Epithelial cell of proximal tubule (primary cell): Measurements from ENCODE around the gene PRKN. TPM values are rescaled to one million over a fixed set of nuclear protein-coding genes. Genes with fewer than 3 reads are reported as not detected.
"Not testable (repeated sequence)": the region's sequence is repeated elsewhere in the genome, so short reads cannot be mapped to it uniquely, and the experiment has no call there.

Source experiments
- DNase-seq: peaks from one replicate; pipeline ENCODE4 v3.0.0-alpha.2; 2011; ENCODE audit warnings: low read depth
- H3K4me3 ChIP-seq: 2 replicates; pipeline ENCODE4 v1.5.1; 2011; ENCODE audit warnings: low read depth, mild to moderate bottlenecking, low read length
- total RNA-seq: library from RNA; depleted of rRNA; stranded (reverse); fragments of >200 nt; gene quantifications from 2 replicates; pipeline ENCODE4 v1.2.3, GENCODE V29; 2015
- TF ChIP-seq, protein P1 (sequence below): conservative IDR thresholded peaks from 2 replicates; pipeline ENCODE4 v1.5.1; 2012; ENCODE audit warnings: low read depth, mild to moderate bottlenecking, low read length

Gene PRKN
- total RNA-seq, 1 donor from 2014 or later = 0.58 TPM

DNA sequence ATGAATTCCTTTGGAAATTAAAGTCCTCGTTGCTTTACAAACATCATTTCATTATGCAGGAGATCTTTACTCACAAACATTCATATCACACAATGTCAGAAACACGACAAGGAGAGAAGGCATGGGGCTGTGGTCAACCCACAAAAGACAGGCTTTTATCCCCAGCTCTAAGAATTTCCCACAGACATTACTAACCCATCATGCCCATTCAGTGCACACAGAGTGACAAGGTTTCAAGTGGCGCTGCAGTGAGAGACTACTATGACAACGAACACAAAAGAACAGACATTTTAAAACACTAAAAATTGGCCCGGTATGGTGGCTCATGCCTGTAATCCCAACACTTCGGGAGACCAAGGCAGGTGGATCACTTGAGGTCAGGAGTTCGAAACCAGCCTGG, 873.9 kb downstream of the PRKN start:
- no peak for DNase-seq
- TF ChIP-seq, protein P1, sequence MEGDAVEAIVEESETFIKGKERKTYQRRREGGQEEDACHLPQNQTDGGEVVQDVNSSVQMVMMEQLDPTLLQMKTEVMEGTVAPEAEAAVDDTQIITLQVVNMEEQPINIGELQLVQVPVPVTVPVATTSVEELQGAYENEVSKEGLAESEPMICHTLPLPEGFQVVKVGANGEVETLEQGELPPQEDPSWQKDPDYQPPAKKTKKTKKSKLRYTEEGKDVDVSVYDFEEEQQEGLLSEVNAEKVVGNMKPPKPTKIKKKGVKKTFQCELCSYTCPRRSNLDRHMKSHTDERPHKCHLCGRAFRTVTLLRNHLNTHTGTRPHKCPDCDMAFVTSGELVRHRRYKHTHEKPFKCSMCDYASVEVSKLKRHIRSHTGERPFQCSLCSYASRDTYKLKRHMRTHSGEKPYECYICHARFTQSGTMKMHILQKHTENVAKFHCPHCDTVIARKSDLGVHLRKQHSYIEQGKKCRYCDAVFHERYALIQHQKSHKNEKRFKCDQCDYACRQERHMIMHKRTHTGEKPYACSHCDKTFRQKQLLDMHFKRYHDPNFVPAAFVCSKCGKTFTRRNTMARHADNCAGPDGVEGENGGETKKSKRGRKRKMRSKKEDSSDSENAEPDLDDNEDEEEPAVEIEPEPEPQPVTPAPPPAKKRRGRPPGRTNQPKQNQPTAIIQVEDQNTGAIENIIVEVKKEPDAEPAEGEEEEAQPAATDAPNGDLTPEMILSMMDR = no peak

DNA sequence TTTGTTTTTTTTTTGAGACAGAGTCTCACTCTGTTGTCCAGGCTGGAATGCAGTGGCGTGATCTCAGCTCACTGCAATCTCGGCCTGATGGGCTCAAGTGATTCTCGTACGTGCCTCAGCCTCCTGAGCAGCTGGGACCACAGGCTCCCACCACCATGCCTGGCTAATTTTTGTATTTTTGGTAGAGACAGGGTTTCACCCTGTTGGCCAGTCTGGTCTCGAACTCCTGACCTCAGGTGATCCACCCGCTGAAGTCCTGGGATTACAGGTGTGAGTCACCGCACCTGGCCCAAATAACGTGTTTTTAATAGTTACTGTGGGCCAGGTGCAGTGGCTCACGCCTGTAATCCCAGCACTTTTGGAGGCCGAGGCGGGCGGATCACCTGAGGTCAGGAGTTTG, 876.1 kb downstream of the PRKN start:
- DNase-seq, H3K4me3 ChIP-seq: not testable (repeated sequence)

More for the DNA sequence above, 873.9 kb downstream of the PRKN start:
- no peak overlapping the region for H3K4me3 ChIP-seq

DNA sequence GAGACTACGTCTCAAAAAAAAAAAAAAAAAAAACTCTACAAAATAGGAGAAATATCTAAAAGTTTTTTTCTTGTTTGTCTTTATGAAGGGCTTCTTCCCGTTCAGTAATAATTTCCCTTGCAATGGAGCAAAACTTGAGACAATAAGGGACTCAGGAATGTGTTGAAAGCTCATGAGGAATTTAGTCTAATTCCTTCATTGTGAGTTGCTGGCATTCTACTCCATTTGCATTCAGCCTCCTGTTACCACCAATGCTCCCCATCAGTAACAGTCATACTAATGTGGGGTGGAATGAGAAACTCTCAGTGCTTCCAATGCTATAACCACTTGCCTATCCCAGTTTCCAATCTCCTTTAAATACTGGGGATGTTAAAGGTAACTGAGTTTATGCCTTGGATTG, 877.0 kb downstream of the PRKN start:
- DNase-seq = no peak
- no peak overlapping the region for H3K4me3 ChIP-seq
- TF ChIP-seq, protein P1 = no peak

DNA sequence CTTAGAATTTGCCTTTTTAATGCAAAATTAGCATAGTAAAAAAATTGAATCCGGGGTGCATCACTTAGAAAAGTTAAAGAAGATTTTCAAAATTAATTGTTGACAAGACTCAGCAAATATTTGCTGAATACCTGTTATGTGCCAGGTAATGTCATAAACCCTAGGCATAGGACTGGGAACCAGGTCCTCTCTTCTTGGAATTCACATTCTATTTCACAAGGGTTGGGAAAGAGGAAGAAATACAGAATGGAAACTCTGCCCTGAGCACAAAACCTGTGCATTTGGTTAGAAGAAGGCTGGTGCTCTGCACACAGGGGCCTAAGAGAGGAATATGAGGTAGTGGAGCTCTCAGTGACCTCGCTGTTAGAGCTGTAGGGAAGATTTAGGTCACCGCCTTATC, 879.9 kb downstream of the PRKN start:
- TF ChIP-seq, protein P1 = no peak
- H3K4me3 ChIP-seq = no peak overlapping the region
- no peak for DNase-seq

DNA sequence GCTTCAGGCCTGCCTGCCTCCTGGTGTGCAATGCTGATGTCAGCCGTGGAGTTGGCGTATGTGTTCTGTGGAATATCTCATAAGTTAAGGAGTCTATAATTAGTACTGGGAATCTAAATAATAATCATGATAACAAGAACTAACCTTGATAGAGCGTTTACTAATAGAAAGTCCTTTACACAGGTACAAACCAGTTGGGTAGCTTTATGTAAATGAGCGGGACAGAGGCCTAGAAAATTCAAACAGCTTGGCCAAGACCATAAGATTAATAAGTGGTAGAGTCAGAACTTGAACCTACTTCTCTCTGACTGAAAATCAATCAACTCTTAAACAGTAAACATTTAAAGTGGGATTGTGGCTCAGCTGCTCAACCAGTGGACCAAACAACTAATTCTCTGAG, 882.8 kb downstream of the PRKN start:
- TF ChIP-seq, protein P1 = no peak
- DNase-seq = no peak
- H3K4me3 ChIP-seq = no peak overlapping the region

DNA sequence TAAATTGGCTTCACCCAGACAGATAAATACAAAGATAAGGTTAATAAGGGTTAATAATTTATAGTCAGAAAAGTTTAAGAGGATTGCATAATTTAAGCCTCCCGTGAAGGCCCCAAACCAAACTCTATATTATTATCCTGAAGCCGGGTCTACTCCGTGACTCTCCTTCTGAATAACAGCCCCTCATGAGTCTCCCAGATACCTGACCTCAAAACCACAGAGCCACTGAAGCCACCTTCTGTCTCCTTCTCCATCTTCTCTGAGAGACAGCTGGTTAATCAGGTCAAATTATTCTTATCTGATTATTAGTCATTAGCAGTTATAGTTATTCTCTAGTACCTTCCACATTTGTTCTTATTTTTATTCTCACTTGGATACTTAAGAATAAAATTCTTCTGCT, 884.5 kb downstream of the PRKN start:
- TF ChIP-seq, protein P1 = no peak
- H3K4me3 ChIP-seq = no peak overlapping the region

DNA sequence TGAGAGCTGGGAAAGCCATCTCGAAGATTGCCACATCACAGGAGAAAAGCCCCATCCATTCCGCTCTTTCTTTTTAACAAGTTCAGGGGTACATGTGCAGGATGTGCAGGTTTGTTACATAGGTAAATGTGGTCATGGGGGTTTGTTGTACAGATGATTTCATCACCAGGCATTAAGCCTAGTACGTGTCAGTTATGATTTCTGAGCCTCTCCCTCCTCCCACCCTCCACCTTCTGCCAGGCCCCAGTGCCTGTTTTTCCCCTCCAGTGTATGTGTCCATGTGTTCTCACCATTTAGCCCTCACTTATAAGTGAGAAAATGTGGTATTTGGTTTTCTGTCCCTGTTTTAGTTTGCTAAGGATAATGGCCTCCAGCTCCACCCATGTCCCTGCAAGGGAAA, 887.2 kb downstream of the PRKN start:
- no peak for DNase-seq
- TF ChIP-seq, protein P1 = no peak
- no peak overlapping the region for H3K4me3 ChIP-seq

More for the DNA sequence above, 884.5 kb downstream of the PRKN start:
- DNase-seq = no peak
